Nephron progenitor cell (in vitro differentiated cells): ENCODE results near the gene ZNF500.

ENCODE experiments used
- DNase-seq: peaks from one replicate; pipeline ENCODE4 v3.0.0; 2021
- H3K27ac Mint-ChIP-seq: 2 replicates; pipeline ENCODE4 v1.8.0; 2021; ENCODE audit warnings: mild to moderate bottlenecking, moderate library complexity, mixed read lengths
- H3K27me3 Mint-ChIP-seq: 2 replicates; pipeline ENCODE4 v1.8.0; 2021; ENCODE audit warnings: mild to moderate bottlenecking, low read depth, mixed read lengths; ENCODE audit not compliant: poor library complexity
- H3K36me3 Mint-ChIP-seq: 2 replicates; pipeline ENCODE4 v1.8.0; 2021; ENCODE audit warnings: low read depth, mixed read lengths
- H3K4me1 Mint-ChIP-seq: 2 replicates; pipeline ENCODE4 v1.8.0; 2021; ENCODE audit warnings: mixed read lengths
- H3K4me3 Mint-ChIP-seq: 2 replicates; pipeline ENCODE4 v1.8.0; 2021; ENCODE audit warnings: mild to moderate bottlenecking, moderate library complexity, mixed read lengths
- H3K9me3 Mint-ChIP-seq: 2 replicates; pipeline ENCODE4 v1.8.0; 2021; ENCODE audit warnings: mild to moderate bottlenecking, moderate library complexity, mixed read lengths
- TF ChIP-seq, protein P1 (sequence below): fragments of 200-600 bp; sonication (generic); IDR thresholded peaks from 2 replicates; pipeline ENCODE4 v1.5.0; 2021; ENCODE audit warnings: antibody characterized with exemption

Gene ZNF500

DNA sequence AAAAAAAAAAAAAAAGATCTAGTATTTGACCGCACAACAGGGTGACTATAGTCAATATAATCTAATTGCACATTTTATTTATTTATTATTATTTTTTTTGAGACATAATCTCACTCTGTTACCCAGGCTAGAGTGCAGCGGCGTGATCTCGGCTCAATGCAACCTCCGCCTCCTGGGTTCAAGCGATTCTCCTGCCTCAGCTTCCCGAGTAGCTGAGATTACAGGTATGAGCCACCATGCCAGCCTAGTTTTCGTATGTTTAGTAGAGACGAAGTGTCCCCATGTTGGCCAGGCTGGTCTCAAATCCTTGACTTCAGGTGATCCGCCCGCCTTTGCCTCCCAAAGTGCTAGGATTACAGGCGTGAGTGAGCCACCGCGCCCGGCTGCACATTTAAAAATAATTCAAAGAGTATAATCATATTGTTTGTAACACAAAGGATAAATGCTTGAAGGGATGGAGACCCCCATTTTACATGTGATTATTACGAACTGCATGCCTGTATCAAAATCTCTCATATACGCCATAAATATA is 33.7 kb downstream of the ZNF500 start:
- peak overlapping the region; percentile 94 for H3K4me3 Mint-ChIP-seq
- H3K27ac Mint-ChIP-seq, result peak overlapping the region; percentile 77
- H3K9me3 Mint-ChIP-seq, result no peaks in the 10 kb centered on the region

DNA sequence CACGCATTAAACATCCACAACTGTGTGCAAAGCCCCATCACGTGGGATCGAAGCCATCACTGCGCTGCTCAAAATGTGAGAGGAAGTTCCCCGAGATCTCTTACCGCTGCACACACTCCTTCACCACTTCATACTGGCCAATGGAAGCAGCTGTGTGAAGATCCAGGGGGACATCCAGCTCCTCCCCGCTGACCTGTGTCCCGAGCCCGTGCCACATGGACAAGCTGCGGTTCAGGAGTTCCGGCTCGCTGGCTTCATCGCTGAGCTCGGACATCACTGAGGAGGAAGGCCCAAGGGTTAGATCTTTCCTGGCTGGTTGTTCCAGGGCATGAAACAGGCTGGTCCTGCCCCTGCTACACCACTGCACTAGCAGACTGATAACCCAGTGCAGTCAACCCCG is 37.1 kb downstream of the ZNF500 start:
- H3K27me3 Mint-ChIP-seq, result no peaks in the 10 kb centered on the region
- H3K36me3 Mint-ChIP-seq, result peaks cover 33% of the 10 kb centered on the region
- H3K4me3 Mint-ChIP-seq, result no peak overlapping the region
- TF ChIP-seq, protein P1, sequence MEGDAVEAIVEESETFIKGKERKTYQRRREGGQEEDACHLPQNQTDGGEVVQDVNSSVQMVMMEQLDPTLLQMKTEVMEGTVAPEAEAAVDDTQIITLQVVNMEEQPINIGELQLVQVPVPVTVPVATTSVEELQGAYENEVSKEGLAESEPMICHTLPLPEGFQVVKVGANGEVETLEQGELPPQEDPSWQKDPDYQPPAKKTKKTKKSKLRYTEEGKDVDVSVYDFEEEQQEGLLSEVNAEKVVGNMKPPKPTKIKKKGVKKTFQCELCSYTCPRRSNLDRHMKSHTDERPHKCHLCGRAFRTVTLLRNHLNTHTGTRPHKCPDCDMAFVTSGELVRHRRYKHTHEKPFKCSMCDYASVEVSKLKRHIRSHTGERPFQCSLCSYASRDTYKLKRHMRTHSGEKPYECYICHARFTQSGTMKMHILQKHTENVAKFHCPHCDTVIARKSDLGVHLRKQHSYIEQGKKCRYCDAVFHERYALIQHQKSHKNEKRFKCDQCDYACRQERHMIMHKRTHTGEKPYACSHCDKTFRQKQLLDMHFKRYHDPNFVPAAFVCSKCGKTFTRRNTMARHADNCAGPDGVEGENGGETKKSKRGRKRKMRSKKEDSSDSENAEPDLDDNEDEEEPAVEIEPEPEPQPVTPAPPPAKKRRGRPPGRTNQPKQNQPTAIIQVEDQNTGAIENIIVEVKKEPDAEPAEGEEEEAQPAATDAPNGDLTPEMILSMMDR, result no peak
- H3K9me3 Mint-ChIP-seq, result no peaks in the 10 kb centered on the region
- H3K4me1 Mint-ChIP-seq, result peaks cover 32% of the 10 kb centered on the region
- peak overlapping the region; percentile 51 for H3K27ac Mint-ChIP-seq
- no peak for DNase-seq

More for the DNA sequence above, 33.7 kb downstream of the ZNF500 start:
- DNase-seq, result no peak
- TF ChIP-seq, protein P1, result no peak
- Mint-ChIP-seq H3K27me3 (peaks cover 13% of the 10 kb centered on the region), H3K4me1 (peaks cover 44% of the 10 kb centered on the region), H3K36me3 (peaks cover 21% of the 10 kb centered on the region)

DNA sequence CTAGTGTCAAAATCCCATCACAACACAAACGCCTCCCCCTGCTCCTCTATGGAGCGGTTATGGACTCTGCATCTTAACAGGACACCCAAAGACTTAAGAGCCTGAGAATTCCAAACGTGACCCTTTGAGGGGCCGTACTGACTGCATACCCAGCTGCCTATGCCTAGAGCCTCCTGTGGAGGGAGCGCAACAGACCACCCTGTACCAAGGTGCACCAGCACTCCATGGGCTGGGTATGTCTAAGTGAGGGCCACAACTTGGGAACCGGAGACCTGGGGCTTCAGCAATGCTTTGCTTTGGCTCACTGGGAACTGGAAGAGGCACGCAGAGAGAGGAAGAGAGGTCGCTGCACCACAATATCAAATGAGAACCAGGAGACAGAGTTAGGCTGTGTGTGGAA is 38.3 kb downstream of the ZNF500 start:
- H3K4me3 Mint-ChIP-seq, result no peak overlapping the region
- peaks cover 37% of the 10 kb centered on the region for H3K36me3 Mint-ChIP-seq
- TF ChIP-seq, protein P1, result no peak
- H3K27ac Mint-ChIP-seq, result peak overlapping the region; percentile 66
- H3K4me1 Mint-ChIP-seq, result peaks cover 29% of the 10 kb centered on the region
- H3K9me3 Mint-ChIP-seq, result no peaks in the 10 kb centered on the region
- no peaks in the 10 kb centered on the region for H3K27me3 Mint-ChIP-seq
- DNase-seq, result no peak

DNA sequence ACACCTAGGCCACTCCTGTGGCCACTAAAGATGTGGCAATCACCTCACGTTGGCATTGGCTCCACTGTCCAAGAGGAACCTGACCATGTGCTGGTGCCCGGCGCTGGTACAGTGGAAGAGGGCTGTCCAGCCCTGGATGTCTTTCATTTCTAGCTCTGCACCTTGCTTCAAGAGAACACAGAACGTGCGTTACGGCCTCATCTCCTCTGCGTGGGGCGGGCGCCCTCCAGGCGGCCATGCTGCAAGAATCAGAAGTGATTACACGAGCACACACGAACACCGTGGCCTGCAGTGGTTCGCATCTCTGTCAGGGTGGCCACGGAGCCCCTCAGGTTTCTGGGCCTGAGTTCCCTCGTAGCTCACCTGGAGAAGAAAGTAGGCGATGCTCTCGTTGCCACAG is 40.3 kb downstream of the ZNF500 start:
- Mint-ChIP-seq H3K4me1 (peaks cover 18% of the 10 kb centered on the region), H3K36me3 (peaks cover 44% of the 10 kb centered on the region), H3K4me3 (no peak overlapping the region), H3K27me3 (no peaks in the 10 kb centered on the region), H3K27ac (peak overlapping the region; percentile 59), H3K9me3 (no peaks in the 10 kb centered on the region)
- TF ChIP-seq, protein P1, result no peak
- DNase-seq, result no peak

DNA sequence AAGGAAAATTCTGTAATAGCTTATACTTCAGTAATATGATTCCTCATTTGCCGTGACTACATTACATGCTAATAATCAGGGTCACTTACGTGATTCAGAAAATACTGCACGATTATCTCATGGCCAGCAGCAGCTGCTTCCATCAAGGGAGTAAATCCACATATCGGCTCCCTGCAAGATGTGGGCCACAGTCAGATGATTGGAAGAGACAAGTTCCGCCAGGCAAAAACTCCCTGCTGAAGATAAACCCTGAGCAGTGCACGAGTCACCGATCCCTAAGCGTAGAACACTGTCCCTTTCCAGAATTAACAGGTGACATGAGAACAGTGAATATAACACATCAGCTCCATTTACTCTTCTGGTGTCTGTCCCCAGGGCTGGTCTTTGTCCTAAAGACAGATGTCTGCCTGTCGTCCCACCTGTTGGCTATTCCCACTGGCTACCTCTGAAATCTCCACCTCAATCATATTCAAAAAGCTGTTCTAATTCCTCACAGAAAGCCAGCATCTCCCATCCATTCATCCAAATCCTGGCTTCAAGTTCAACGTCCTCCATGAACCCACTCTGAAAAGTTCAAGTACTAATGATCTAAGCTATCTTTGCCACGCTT is 42.2 kb downstream of the ZNF500 start:
- peaks cover 34% of the 10 kb centered on the region for H3K36me3 Mint-ChIP-seq

More for the DNA sequence above, 42.2 kb downstream of the ZNF500 start:
- TF ChIP-seq, protein P1, result no peak
- no peak for DNase-seq
- no peaks in the 10 kb centered on the region for H3K27me3 Mint-ChIP-seq
- no peaks in the 10 kb centered on the region for H3K9me3 Mint-ChIP-seq
- peaks cover 9% of the 10 kb centered on the region for H3K4me1 Mint-ChIP-seq
- H3K4me3 Mint-ChIP-seq, result no peak overlapping the region
- H3K27ac Mint-ChIP-seq, result peak overlapping the region; percentile 31
